ENCODE data around the gene AGTPBP1.

The AGTPBP1 gene

DNA sequence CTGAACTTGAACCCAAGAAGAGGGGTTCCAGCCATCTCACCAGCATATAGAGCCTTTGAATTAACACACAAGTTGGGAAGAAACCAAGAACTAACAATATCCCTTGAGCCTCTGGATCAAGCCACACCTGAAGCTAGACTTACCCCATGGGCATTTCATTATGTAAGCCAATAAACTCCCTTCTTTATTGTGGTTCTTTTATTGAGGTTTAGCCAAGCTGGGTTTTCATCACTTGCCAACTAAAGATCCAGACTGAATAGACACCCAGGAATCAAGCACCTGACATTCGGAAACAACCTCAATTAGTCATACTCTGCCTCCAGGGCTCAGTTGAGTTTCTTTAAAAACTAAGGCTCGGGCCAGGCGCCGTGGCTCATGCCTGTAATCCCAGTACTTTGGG, 226.7 kb downstream of the AGTPBP1 start:
- Histone ChIP-seq H3K4me2 (ENCODE audit: low read length) (no peak overlapping the region), H3K9me3 (replicated peaks; ENCODE audit: low read length) (no peaks in the 10 kb centered on the region), H3K36me3 (ENCODE audit: insufficient read depth, low read length) (no peaks in the 10 kb centered on the region), H3K4me3 (ENCODE audit: low read length) (no peak overlapping the region), H3K4me1 (ENCODE audit: control insufficient read depth, insufficient read depth, low read length) (no peaks in the 10 kb centered on the region), H3K9ac (ENCODE audit: low read depth, low read length) (no peak overlapping the region), H3K27me3 (ENCODE audit: control insufficient read depth, insufficient read depth, low read length) (peaks cover 28% of the 10 kb centered on the region)

DNA sequence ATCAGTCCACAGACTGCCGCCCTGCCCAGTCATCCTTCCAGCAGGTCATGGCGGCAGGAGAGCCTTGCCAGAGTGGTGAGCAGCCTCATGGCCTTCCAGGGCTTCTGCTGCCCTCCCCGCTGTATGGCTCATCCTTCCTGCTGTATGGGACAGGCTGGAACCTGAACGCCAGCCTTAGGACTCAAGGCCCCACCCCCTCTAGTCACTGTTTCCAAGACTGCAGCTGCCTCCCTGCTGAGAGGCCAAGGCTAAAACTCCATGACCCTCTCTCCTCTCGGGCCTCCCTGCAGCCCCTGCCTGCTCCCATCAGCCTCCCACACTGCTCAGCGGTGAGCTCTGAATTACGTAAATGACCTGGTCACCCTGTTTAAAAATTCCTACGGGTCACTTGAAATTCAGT, 227.5 kb downstream of the AGTPBP1 start:
- no peak overlapping the region for H3K4me2 ChIP-seq (ENCODE audit: low read length)
- H3K9ac ChIP-seq (ENCODE audit: low read depth, low read length) = no peak overlapping the region
- no peaks in the 10 kb centered on the region for H3K4me1 ChIP-seq (ENCODE audit: control insufficient read depth, insufficient read depth, low read length)
- H3K4me3 ChIP-seq (ENCODE audit: low read length) = no peak overlapping the region
- no peaks in the 10 kb centered on the region for H3K9me3 ChIP-seq (replicated peaks; ENCODE audit: low read length)
- H3K27me3 ChIP-seq (ENCODE audit: control insufficient read depth, insufficient read depth, low read length) = peaks cover 24% of the 10 kb centered on the region
- H3K36me3 ChIP-seq (ENCODE audit: insufficient read depth, low read length) = no peaks in the 10 kb centered on the region

DNA sequence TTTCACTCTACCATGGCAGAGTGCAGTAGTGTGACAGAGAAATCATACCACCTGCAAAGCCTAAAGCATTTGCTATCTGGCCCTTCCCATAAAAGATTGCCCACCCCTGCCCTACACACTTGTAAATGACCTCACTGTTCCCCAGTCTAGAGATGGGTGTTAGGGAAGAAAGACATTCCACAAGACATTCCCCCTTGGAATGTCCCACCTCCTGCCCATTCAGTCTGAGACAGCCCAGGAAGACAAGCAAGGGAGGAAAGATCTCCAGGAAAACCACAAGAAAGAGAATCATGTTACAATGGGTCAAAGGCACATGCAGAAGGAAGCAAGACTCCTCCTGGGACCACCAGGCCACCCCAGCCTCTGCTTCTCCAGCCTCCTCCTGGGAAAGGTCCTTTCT, 230.0 kb downstream of the AGTPBP1 start:
- H3K4me2 ChIP-seq (ENCODE audit: low read length) = no peak overlapping the region
- no peak overlapping the region for H3K4me3 ChIP-seq (ENCODE audit: low read length)
- no peaks in the 10 kb centered on the region for H3K4me1 ChIP-seq (ENCODE audit: control insufficient read depth, insufficient read depth, low read length)
- H3K27me3 ChIP-seq (ENCODE audit: control insufficient read depth, insufficient read depth, low read length) = peaks cover 23% of the 10 kb centered on the region
- H3K36me3 ChIP-seq (ENCODE audit: insufficient read depth, low read length) = no peaks in the 10 kb centered on the region
- H3K9me3 ChIP-seq (replicated peaks; ENCODE audit: low read length) = no peaks in the 10 kb centered on the region
- no peak overlapping the region for H3K9ac ChIP-seq (ENCODE audit: low read depth, low read length)

DNA sequence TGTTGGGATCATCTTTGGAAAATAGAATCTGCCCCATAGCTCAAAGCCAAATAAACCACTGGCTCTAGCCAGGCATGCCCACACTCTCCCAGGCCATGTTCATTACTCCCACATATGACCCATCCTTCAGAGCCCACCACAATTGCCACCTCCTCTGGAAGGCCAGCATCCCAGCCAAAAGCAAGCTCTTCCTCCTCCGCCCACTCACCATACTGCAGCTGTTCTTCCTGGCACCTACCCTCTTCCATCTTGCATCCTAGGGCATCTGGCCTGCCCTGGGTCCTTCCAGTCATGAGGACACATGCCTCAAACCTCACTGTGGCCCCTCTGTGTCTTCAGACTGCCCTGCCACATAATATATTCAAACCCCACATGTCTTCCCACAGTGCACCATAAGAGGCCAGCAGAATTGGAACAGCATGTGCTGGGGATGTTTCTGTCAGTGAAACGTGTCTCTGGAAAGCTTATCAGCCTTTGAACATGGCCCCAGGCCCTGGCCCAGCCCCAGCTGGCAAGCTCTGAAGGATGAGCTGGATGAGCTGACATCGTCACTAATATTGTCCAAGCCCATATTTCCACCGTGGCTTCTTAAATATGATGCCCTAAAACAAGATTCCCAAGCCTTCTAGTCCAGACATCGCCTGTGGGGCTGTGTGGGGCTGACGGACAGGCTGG, 230.8 kb downstream of the AGTPBP1 start:
- Histone ChIP-seq H3K4me2 (ENCODE audit: low read length) (no peak overlapping the region), H3K36me3 (ENCODE audit: insufficient read depth, low read length) (no peaks in the 10 kb centered on the region), H3K27me3 (ENCODE audit: control insufficient read depth, insufficient read depth, low read length) (peaks cover 20% of the 10 kb centered on the region), H3K4me3 (ENCODE audit: low read length) (no peak overlapping the region), H3K9ac (ENCODE audit: low read depth, low read length) (no peak overlapping the region), H3K4me1 (ENCODE audit: control insufficient read depth, insufficient read depth, low read length) (no peaks in the 10 kb centered on the region), H3K9me3 (replicated peaks; ENCODE audit: low read length) (no peaks in the 10 kb centered on the region)

DNA sequence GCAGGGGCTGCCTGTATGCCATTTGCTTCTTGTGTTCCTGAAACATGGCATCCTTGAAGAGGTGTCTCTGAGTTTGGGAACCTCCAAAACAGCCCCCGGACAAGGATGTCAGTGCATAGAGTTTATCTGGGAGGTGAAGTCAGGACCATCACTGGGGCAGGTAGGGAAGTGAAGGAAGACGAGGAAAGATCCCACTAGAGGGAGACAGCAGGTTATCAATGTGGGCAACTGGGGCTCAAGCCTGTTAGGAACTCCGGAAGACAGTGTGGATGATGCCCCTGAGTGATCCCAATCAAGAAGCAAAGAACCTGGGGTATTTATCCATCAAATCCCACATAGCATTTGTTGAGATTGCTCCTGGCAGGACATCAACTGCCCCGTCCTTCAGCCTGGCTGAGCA, 233.1 kb downstream of the AGTPBP1 start:
- no peaks in the 10 kb centered on the region for H3K36me3 ChIP-seq (ENCODE audit: insufficient read depth, low read length)
- no peak overlapping the region for H3K4me3 ChIP-seq (ENCODE audit: low read length)
- H3K27me3 ChIP-seq (ENCODE audit: control insufficient read depth, insufficient read depth, low read length) = peaks cover 20% of the 10 kb centered on the region
- no peaks in the 10 kb centered on the region for H3K9me3 ChIP-seq (replicated peaks; ENCODE audit: low read length)
- no peak overlapping the region for H3K4me2 ChIP-seq (ENCODE audit: low read length)
- no peaks in the 10 kb centered on the region for H3K4me1 ChIP-seq (ENCODE audit: control insufficient read depth, insufficient read depth, low read length)
- H3K9ac ChIP-seq (ENCODE audit: low read depth, low read length) = no peak overlapping the region

DNA sequence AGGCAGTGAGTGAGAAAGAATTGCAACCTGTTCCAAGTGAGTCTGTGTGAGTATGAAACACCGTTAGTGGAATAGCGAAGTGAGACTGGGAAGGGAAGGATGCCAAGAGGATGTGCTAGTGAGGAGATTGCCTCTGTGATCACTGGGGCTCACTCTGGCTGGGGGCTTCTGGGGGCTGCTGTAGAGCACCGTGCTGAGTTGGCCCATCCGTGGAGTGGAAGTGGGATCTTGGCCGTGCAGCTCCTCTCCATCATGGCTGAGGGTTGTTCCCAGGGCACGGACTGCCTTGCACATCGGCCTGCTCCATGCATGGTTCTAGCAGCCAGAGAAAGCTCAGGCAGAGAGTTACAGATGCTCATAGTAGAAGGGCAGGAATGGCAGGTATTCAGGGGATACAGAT, 236.1 kb downstream of the AGTPBP1 start:
- H3K4me3 ChIP-seq (ENCODE audit: low read length) = no peak overlapping the region

DNA sequence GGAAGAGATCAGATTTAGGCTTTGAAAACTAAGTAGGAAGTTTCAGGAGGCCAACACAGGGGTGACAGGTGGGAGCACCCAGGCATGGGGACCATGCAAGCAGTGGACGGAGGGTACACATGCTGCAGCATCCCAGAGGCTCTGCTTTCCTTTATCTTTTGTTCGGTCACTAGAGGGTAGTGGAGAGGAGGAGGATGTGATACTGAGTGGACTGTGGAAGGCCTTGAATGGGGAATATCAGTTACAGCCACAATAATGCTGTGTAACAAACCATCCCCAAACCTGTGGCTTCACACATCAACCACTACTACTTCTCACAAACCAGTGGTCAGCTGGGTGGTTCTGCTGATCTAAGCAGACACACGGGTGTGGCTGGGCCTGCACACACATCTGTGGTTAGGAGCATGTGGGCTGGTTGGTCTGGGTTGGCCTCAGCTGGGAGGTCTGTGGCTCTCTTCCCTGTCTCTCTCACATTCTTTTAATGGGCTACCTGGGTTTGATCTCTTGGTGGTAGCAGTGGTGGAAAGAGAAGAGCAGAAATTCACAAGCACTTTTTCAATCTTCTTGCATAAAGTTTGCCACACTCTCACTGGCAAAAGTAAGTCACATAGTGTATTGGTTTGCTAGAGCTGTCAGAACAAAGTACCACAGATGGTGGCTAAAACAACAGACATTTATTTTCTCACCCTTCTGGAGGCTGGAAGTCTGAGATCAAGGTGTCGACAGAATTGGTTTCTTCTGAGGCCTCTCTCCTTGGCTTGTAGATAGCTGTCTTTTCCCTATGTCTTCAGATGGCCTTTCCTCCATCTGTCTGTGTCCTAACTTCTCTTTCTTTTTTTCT, 238.7 kb downstream of the AGTPBP1 start:
- H3K9me3 ChIP-seq (replicated peaks; ENCODE audit: low read length) = no peaks in the 10 kb centered on the region
- peaks cover 4% of the 10 kb centered on the region for H3K27me3 ChIP-seq (ENCODE audit: control insufficient read depth, insufficient read depth, low read length)
- H3K9ac ChIP-seq (ENCODE audit: low read depth, low read length) = no peak overlapping the region

More for the DNA sequence above, 236.1 kb downstream of the AGTPBP1 start:
- Histone ChIP-seq H3K4me1 (ENCODE audit: control insufficient read depth, insufficient read depth, low read length) (no peaks in the 10 kb centered on the region), H3K4me2 (ENCODE audit: low read length) (no peak overlapping the region), H3K9ac (ENCODE audit: low read depth, low read length) (no peak overlapping the region), H3K36me3 (ENCODE audit: insufficient read depth, low read length) (no peaks in the 10 kb centered on the region), H3K27me3 (ENCODE audit: control insufficient read depth, insufficient read depth, low read length) (peaks cover 10% of the 10 kb centered on the region), H3K9me3 (replicated peaks; ENCODE audit: low read length) (no peaks in the 10 kb centered on the region)

DNA sequence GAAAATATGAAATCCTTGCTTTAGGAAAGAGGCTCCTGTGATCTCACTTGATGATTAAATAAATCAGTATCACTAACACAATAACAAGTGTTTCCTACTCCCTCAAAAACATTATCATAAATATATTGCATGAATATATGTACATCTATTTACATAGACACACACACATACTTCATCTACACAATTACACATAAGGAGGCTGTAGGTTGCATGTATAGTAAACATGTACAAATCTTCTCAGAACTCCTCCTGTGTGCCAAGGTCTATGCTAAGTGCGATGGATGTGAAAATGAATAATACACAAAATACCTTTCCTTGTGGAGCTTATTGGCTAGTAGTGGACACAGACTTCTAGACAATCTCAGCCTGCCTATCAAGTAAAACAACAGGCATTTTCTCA, 239.9 kb downstream of the AGTPBP1 start:
- H3K9ac ChIP-seq (ENCODE audit: low read depth, low read length) = no peak overlapping the region
- H3K9me3 ChIP-seq (replicated peaks; ENCODE audit: low read length) = no peaks in the 10 kb centered on the region
- H3K27me3 ChIP-seq (ENCODE audit: control insufficient read depth, insufficient read depth, low read length) = peaks cover 3% of the 10 kb centered on the region
- H3K4me3 ChIP-seq (ENCODE audit: low read length) = no peak overlapping the region
- no peaks in the 10 kb centered on the region for H3K4me1 ChIP-seq (ENCODE audit: control insufficient read depth, insufficient read depth, low read length)
- H3K4me2 ChIP-seq (ENCODE audit: low read length) = no peak overlapping the region
- no peaks in the 10 kb centered on the region for H3K36me3 ChIP-seq (ENCODE audit: insufficient read depth, low read length)

More for the DNA sequence above, 238.7 kb downstream of the AGTPBP1 start:
- Histone ChIP-seq H3K36me3 (ENCODE audit: insufficient read depth, low read length) (no peaks in the 10 kb centered on the region), H3K4me3 (ENCODE audit: low read length) (no peak overlapping the region), H3K4me1 (ENCODE audit: control insufficient read depth, insufficient read depth, low read length) (no peaks in the 10 kb centered on the region), H3K4me2 (ENCODE audit: low read length) (no peak overlapping the region)

DNA sequence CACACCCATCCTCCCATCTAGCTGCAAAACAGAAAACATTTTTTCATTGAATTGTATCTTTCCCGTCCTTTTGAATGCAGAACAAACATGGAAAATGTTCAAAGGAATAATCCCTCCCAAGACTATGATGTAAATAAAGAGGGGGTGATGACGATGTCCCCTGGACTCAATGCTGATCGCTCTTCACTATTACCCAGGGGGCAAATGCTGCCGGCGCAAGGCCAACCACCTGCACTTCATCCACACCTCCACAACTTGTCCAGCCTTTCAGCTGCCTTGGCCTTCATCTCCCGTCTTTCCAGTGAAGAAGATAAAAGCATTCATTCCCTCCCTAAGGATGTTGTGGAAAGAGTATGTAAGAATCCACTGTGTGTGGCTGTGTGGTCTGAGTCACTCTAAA, 240.3 kb downstream of the AGTPBP1 start:
- Histone ChIP-seq H3K4me2 (ENCODE audit: low read length) (no peak overlapping the region), H3K9me3 (replicated peaks; ENCODE audit: low read length) (no peaks in the 10 kb centered on the region), H3K4me3 (ENCODE audit: low read length) (no peak overlapping the region), H3K36me3 (ENCODE audit: insufficient read depth, low read length) (no peaks in the 10 kb centered on the region), H3K27me3 (ENCODE audit: control insufficient read depth, insufficient read depth, low read length) (no peaks in the 10 kb centered on the region), H3K9ac (ENCODE audit: low read depth, low read length) (no peak overlapping the region), H3K4me1 (ENCODE audit: control insufficient read depth, insufficient read depth, low read length) (no peaks in the 10 kb centered on the region)

All from skeletal muscle satellite cell (primary cell).